ENCODE results near the gene TPCN2. TPM values are rescaled to one million over a fixed set of nuclear protein-coding genes. Genes with fewer than 3 reads are reported as not detected.

Gene TPCN2
- total RNA-seq, 1 donor from 2014 or later, result 23.7 TPM

DNA sequence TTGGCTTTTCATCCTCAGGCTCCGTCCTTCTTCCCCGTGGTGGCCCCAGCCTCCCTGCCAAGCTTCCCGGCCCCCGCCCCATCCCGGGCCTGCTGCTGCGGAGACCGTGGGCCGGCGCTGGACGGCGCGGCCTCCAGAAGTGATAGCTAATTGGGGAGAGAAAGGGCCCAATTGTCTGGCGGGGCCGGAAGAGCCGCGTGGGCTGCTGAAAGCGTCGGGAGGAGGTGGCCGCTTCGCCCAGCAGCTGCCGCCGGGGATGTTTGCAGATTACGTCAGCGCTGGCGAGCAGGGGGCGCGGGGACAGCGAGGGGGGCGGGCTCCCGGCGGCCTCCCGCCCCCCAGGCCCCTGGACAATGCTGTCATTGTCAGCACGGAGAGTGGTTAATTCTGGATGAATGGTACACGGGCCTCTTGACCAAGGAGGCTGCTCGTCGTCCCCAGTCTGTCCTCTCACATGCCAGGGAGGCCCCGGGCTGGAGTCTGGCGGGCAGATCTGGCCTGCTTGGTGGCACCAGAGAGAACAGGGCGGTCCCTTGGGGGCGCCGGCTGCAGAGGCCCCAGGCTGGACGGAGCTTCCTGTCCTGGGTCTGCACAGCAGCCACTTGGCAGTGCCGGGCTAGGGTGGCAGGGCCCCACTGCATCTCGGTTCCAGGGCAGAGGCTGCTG, 108.6 kb downstream of the TPCN2 start:
- DNase-seq (ENCODE audit: low spot score in 2 of 2, unreplicated experiment in 2 of 2), result no peak
- TF ChIP-seq, protein P1, sequence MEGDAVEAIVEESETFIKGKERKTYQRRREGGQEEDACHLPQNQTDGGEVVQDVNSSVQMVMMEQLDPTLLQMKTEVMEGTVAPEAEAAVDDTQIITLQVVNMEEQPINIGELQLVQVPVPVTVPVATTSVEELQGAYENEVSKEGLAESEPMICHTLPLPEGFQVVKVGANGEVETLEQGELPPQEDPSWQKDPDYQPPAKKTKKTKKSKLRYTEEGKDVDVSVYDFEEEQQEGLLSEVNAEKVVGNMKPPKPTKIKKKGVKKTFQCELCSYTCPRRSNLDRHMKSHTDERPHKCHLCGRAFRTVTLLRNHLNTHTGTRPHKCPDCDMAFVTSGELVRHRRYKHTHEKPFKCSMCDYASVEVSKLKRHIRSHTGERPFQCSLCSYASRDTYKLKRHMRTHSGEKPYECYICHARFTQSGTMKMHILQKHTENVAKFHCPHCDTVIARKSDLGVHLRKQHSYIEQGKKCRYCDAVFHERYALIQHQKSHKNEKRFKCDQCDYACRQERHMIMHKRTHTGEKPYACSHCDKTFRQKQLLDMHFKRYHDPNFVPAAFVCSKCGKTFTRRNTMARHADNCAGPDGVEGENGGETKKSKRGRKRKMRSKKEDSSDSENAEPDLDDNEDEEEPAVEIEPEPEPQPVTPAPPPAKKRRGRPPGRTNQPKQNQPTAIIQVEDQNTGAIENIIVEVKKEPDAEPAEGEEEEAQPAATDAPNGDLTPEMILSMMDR (IDR thresholded peaks at IDR 0.05; ENCODE audit: unreplicated experiment), result no peak
- Mint-ChIP-seq H3K27me3 (ENCODE audit: low read depth) (peaks cover 6% of the 10 kb centered on the region), H3K4me1 (peaks cover 20% of the 10 kb centered on the region), H3K36me3 (no peaks in the 10 kb centered on the region), H3K4me3 (no peak overlapping the region), H3K9me3 (no peaks in the 10 kb centered on the region), H3K27ac (no peak overlapping the region)

DNA sequence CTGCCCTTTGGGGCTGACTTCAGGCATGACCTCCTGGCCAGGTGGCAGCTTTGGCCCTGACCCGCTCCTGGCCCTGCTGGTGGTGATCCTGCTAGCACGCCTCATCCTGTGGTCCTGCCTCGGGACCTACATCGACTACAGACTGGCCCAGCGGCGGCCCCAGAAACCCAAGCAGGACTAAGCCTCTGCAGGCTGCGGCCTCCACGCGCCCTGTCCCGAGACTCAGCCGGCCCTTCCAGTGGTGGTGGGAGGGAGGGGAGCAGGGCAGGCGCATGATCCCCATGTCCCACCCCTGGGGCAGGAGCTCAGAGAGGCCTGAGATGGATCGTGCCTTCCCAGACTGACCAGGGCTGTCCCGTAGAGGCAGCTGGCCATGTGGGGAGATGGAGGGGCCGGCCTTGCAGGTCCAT, 109.1 kb downstream of the TPCN2 start:
- peaks cover 14% of the 10 kb centered on the region for H3K4me1 Mint-ChIP-seq
- no peak for DNase-seq (ENCODE audit: low spot score in 2 of 2, unreplicated experiment in 2 of 2)
- no peak overlapping the region for H3K4me3 Mint-ChIP-seq
- H3K36me3 Mint-ChIP-seq, result no peaks in the 10 kb centered on the region
- H3K27ac Mint-ChIP-seq, result no peak overlapping the region
- peaks cover 4% of the 10 kb centered on the region for H3K27me3 Mint-ChIP-seq (ENCODE audit: low read depth)
- H3K9me3 Mint-ChIP-seq, result peaks cover 5% of the 10 kb centered on the region
- TF ChIP-seq, protein P1 (IDR thresholded peaks at IDR 0.05; ENCODE audit: unreplicated experiment), result no peak

DNA sequence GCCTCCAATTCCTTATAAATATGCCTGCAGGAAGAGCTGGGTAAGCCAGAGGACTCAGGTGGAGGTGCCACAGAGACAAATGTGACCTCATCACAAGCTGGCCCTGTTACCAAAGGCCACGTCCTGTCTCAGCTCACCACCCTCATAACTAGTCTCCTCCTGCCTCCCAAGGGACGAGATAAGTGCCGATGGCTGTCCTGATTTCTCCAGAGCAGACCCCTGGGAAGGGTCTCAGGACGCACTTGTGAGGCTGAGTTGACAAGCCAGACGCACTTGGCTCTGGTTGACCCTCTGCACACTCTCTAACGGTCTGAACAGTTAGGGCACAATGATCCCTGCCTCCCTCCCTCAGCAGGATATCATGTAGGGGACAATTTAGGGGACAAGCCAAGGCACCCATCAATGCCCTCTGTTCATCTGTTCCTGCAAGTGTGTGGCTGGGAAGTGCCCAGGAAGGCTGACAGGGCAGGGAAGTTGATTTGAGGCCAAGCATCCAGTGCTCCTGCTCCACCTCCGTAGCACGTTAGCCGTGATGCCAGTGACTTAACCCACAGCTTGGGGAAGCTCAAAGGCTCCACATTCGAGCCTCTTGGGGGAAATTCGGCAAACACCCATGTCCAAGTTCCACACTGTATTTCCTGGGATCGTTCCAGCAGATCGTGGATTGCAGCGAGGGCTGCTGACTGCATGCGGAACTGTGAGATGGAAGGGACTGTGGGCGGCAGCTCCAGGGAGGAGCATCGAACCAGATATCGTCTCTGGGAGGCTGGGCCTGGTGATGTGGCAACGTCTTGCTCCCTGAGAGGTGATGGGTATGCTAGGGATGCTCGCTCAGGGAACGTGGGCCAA, 109.8 kb downstream of the TPCN2 start:
- peaks cover 10% of the 10 kb centered on the region for H3K9me3 Mint-ChIP-seq
- no peaks in the 10 kb centered on the region for H3K27me3 Mint-ChIP-seq (ENCODE audit: low read depth)
- no peak overlapping the region for H3K27ac Mint-ChIP-seq
- no peaks in the 10 kb centered on the region for H3K36me3 Mint-ChIP-seq
- TF ChIP-seq, protein P1 (IDR thresholded peaks at IDR 0.05; ENCODE audit: unreplicated experiment), result no peak
- no peak for DNase-seq (ENCODE audit: low spot score in 2 of 2, unreplicated experiment in 2 of 2)
- H3K4me3 Mint-ChIP-seq, result no peak overlapping the region
- H3K4me1 Mint-ChIP-seq, result peaks cover 7% of the 10 kb centered on the region

DNA sequence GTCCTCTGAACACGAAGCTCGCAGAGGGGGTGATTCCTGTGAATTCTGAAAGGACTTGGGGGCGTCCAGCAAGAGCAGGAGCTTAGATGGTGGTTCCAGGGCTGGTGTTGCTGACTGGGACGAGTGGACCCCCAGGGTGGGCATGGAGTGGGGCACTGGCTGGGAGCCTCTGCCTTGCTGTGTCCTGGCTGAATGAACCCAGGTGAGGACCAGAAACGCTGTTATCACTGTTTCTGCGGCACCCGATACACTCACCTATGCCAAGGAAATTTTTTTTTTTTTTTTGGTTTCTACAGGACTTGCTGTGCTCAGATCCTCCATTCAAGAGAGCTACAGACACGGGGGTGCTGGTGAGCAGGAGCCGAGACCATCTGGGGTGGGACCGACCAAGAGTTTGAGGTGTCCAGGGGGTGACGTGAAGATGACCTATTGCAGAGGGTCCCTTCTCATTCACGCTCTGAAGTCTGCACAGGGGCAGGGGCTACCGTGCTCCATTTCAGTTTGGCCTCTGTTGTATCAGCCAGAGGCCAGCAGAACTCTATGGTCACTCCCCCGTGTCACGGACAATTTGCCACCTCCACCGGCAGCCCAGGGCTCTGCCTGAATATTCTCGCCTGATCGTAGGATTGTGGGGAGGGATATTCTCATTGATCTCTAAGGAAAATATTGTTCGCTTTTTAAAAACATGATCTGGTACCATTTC, 110.6 kb downstream of the TPCN2 start:
- peaks cover 6% of the 10 kb centered on the region for H3K4me1 Mint-ChIP-seq

More for the DNA sequence above, 110.6 kb downstream of the TPCN2 start:
- Mint-ChIP-seq H3K9me3 (peaks cover 17% of the 10 kb centered on the region), H3K36me3 (peaks cover 2% of the 10 kb centered on the region), H3K27ac (no peak overlapping the region), H3K27me3 (ENCODE audit: low read depth) (no peaks in the 10 kb centered on the region), H3K4me3 (no peak overlapping the region)
- no peak for DNase-seq (ENCODE audit: low spot score in 2 of 2, unreplicated experiment in 2 of 2)
- TF ChIP-seq, protein P1 (IDR thresholded peaks at IDR 0.05; ENCODE audit: unreplicated experiment), result no peak

Data from mesothelial cell of epicardium (in vitro differentiated cells).